Measurements from ENCODE around the gene FEZ2.

The FEZ2 gene

DNA sequence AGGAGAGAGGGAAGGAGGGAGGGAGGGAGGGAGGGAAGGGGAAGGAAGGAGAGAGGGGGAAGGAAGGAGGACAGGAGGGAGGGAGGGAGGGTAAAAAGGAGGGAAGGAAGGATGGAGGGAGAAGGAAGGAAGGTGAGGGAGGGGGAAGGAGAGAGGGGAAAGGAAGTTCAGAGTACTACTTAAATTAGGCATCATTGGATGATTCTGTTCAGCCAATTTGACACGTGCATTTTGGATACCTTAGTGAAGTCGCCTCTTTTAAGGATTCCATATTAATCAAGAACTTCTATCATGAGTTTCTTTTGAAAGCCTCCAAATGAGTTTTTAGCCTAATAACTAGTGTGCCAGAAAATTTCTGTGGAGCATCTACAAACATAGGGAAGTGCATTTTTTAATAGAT lies 62.9 kb downstream of the FEZ2 start:
- DNase-seq (no peak), ATAC-seq (no peak)
- Mint-ChIP-seq H3K4me1 (no peaks in the 10 kb centered on the region), H3K4me3 (no peak overlapping the region), H3K27me3 (no peaks in the 10 kb centered on the region), H3K9me3 (no peaks in the 10 kb centered on the region), H3K27ac (no peak overlapping the region)

DNA sequence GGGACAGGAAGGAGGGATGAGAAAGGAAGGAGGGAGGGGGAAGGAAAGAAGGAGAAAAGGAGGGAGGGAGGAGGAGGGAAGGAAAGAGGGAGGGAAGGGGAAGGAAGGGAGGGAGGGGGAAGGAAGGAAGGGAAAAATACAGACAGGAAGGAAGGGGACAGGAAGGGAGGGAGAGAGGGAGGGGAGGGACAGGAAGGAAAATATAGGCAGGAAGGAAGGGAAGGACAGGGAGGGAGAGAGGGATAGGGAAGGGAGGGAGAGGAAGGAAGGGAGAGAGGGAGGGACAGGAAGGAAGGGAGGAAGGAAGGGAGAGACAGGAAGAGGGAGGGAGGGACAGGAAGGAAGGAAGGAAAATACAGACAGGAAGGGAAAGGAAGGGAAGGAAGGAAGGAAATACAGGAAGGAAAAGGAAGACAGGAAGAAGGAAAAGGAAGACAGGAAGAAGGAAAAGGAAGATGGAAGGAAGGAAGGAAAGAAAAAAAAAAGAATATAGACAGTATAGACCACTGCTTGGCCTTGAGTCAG lies 63.6 kb downstream of the FEZ2 start:
- Mint-ChIP-seq H3K9me3 (no peaks in the 10 kb centered on the region), H3K4me3 (no peak overlapping the region), H3K27me3 (no peaks in the 10 kb centered on the region), H3K4me1 (no peaks in the 10 kb centered on the region), H3K27ac (peak overlapping the region in 1 of 2 donors; percentile 45)
- ATAC-seq (no peak), DNase-seq (no peak)

DNA sequence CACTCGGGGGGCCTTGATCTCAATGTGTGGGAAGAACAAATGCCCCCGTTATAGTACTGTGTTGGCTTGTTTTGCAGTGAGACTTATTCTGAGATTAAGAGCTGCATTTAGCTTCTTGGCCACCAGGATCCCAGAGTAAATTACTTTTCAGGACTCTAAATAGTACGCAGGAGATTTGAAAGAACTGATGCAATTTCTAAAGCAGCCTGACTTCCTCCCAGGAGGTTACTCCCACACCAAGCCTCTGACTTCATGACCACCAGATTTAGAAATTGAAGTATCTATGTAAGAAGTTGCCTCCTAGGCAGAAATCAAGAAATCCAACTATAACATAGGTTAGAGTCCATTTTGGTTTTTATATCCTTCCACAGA lies 67.0 kb downstream of the FEZ2 start:
- Mint-ChIP-seq H3K4me1 (no peaks in the 10 kb centered on the region), H3K4me3 (no peak overlapping the region)
- ATAC-seq = no peak

GRCh38 chr2:36530178-36530982 lies 67.6 kb downstream of the FEZ2 start:
- no peaks in the 10 kb centered on the region for H3K9me3 Mint-ChIP-seq
- no peak for DNase-seq
- H3K4me1 Mint-ChIP-seq = no peaks in the 10 kb centered on the region
- no peak for ATAC-seq
- no peak overlapping the region for H3K27ac Mint-ChIP-seq
- H3K27me3 Mint-ChIP-seq = no peaks in the 10 kb centered on the region
- H3K4me3 Mint-ChIP-seq = no peak overlapping the region

More for the DNA sequence above, 67.0 kb downstream of the FEZ2 start:
- H3K27me3 Mint-ChIP-seq = no peaks in the 10 kb centered on the region
- H3K27ac Mint-ChIP-seq = no peak overlapping the region
- no peaks in the 10 kb centered on the region for H3K9me3 Mint-ChIP-seq
- no peak for DNase-seq

- Mint-ChIP-seq H3K4me1 (no peaks in the 10 kb centered on the region), H3K27ac (no peak overlapping the region), H3K9me3 (no peaks in the 10 kb centered on the region), H3K27me3 (no peaks in the 10 kb centered on the region), H3K4me3 (no peak overlapping the region)
- DNase-seq (no peak), ATAC-seq (no peak)
Observed at GRCh38 chr2:36528766-36529392, 69.1 kb downstream of the FEZ2 start.

- Mint-ChIP-seq H3K4me3 (no peak overlapping the region), H3K27ac (no peak overlapping the region), H3K27me3 (no peaks in the 10 kb centered on the region), H3K4me1 (no peaks in the 10 kb centered on the region), H3K9me3 (no peaks in the 10 kb centered on the region)
- DNase-seq (no peak), ATAC-seq (no peak)
Observed at GRCh38 chr2:36528274-36528673, 69.7 kb downstream of the FEZ2 start.

- ATAC-seq (no peak), DNase-seq (no peak)
- no peaks in the 10 kb centered on the region for H3K27me3 Mint-ChIP-seq
- no peaks in the 10 kb centered on the region for H3K9me3 Mint-ChIP-seq
- H3K4me3 Mint-ChIP-seq = no peak overlapping the region
- no peak overlapping the region for H3K27ac Mint-ChIP-seq
- no peaks in the 10 kb centered on the region for H3K4me1 Mint-ChIP-seq
Observed at GRCh38 chr2:36526226-36526625, 71.7 kb downstream of the FEZ2 start.

DNA sequence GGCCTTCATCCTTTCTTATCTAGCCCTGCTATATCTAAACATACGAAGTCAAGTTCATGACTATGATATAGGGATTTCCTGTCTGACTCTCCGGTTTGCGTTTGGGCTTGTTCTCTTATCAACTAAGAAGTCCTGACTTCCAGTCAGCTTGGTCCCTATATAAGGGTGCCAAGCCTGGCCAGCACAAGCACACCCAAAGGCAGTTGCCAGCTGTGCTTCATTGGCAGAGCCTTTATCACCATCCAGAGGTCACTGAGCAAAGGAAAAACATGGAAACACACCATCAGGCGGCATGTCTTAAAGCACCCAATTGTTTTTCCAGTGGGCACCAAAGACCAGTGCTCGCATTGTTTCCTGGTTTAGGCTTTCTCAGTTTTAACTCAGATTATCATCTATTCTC lies 72.7 kb downstream of the FEZ2 start:
- no peaks in the 10 kb centered on the region for H3K27me3 Mint-ChIP-seq
- no peak overlapping the region for H3K4me3 Mint-ChIP-seq
- no peak for ATAC-seq
- no peaks in the 10 kb centered on the region for H3K9me3 Mint-ChIP-seq
- no peak for DNase-seq
- no peak overlapping the region for H3K27ac Mint-ChIP-seq
- H3K4me1 Mint-ChIP-seq = no peaks in the 10 kb centered on the region

DNA sequence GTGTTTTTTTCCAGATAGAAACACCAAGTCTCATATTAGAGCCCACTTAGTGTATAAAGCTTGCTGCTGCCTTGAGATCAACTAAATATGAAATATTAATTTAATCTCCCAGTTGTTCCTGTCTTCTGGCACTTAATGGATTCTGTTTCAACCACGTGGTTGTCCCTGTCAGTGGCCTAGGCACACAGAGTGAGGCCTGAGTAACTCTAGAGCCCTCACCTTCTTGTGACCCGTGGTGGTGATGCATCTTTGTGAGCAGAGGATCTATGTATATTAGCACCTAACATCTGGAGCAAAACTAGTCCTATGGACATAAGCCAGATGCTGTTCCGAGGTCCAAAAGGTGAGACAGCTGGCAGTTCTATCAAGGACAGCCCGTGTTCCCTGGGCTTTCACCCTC lies 74.8 kb downstream of the FEZ2 start:
- no peaks in the 10 kb centered on the region for H3K4me1 Mint-ChIP-seq
- H3K4me3 Mint-ChIP-seq = no peak overlapping the region
- H3K9me3 Mint-ChIP-seq = no peaks in the 10 kb centered on the region
- DNase-seq (no peak), ATAC-seq (no peak)
- no peak overlapping the region for H3K27ac Mint-ChIP-seq
- H3K27me3 Mint-ChIP-seq = no peaks in the 10 kb centered on the region

DNA sequence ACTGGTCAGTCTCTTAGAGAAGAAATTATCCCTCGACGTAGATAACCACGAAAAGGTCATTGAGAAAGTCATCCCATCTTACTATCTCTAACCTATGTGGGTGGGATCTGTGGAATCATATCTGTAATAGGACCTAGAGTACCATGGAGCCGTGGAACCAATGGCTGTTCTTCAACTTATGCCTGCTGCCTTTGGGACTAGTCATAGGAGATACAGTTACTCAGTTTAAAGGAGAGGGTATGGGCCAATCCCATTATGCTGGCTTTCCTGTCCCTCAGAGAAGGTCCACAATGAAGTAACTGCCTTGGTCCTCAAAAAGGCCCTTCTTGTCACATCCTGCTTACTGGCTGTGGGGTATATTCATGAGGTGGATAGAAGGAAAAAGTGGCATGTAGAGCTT lies 77.5 kb downstream of the FEZ2 start:
- no peak overlapping the region for H3K4me3 Mint-ChIP-seq
- no peaks in the 10 kb centered on the region for H3K9me3 Mint-ChIP-seq

DNA sequence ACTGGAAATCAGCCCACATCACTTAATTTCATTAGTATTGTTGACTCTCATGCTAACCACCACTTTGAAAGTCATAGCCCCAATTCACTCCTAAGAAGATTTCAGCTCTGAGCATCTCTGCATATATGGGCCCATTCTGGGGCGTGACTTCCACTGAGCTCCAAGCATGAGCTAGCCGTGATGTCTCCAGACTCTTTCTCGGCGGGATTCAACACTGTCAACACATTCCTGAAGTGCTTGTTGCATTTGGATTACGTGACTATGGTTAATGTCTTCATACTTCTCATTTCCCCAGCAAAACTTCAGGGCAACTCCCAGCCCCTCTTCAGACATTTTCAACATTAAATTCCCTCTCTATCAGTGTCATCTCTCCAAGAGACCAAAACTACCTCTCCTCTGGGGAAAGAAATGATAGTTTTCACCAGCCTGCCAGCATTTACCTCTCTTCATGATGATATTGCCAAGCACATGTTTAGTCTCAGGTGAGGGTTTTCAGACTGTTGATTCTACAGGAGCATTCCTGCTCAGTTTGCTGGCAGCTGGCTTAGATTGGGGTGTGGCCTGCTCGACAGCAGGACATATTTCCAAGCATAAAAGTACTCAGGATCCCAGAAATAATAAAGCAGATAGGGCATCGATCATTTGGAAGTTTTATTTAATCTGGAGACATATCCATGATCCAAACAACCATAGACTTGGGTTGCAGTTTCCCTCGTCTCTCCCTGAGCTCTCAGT lies 81.7 kb downstream of the FEZ2 start:
- Mint-ChIP-seq H3K4me3 (no peak overlapping the region), H3K27me3 (no peaks in the 10 kb centered on the region), H3K4me1 (peaks cover 4% of the 10 kb centered on the region), H3K27ac (no peak overlapping the region), H3K9me3 (no peaks in the 10 kb centered on the region)
- no peak for ATAC-seq
- no peak for DNase-seq

More for the DNA sequence above, 77.5 kb downstream of the FEZ2 start:
- no peaks in the 10 kb centered on the region for H3K4me1 Mint-ChIP-seq
- DNase-seq = no peak
- H3K27ac Mint-ChIP-seq = no peak overlapping the region
- no peaks in the 10 kb centered on the region for H3K27me3 Mint-ChIP-seq
- no peak for ATAC-seq

DNA sequence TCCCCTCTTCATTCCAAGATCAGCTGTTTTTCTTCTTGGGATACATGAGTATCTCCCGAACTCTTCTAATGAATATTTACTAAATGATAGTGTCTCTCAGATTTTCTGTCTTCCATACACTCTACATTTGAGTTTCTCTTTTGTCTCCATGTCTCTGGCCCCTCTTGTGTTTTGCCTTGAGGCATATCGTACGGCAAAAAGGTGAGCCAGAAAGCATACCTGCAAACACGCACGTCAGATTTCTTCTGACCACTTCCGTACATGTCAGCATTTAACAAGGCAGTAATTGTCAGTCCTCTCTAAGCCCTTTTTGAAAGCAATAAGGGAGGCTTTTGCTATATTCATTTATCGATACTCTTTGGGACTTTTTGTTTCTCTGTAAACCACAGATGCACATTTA lies 82.4 kb downstream of the FEZ2 start:
- H3K27me3 Mint-ChIP-seq = no peaks in the 10 kb centered on the region

GRCh38 chr2:36513661-36514060 lies 84.3 kb downstream of the FEZ2 start:
- no peak overlapping the region for H3K4me3 Mint-ChIP-seq
- no peaks in the 10 kb centered on the region for H3K27me3 Mint-ChIP-seq
- H3K4me1 Mint-ChIP-seq = peaks cover 4% of the 10 kb centered on the region
- ATAC-seq (no peak), DNase-seq (no peak)
- H3K9me3 Mint-ChIP-seq = no peaks in the 10 kb centered on the region
- H3K27ac Mint-ChIP-seq = peak overlapping the region in 1 of 2 donors; percentile 37

More for the DNA sequence above, 82.4 kb downstream of the FEZ2 start:
- no peak overlapping the region for H3K27ac Mint-ChIP-seq
- H3K4me1 Mint-ChIP-seq = peaks cover 4% of the 10 kb centered on the region
- no peaks in the 10 kb centered on the region for H3K9me3 Mint-ChIP-seq
- no peak for DNase-seq
- ATAC-seq = no peak
- no peak overlapping the region for H3K4me3 Mint-ChIP-seq

GRCh38 chr2:36512705-36513104 lies 85.3 kb downstream of the FEZ2 start:
- Mint-ChIP-seq H3K27ac (no peak overlapping the region), H3K27me3 (no peaks in the 10 kb centered on the region), H3K4me1 (peaks cover 4% of the 10 kb centered on the region), H3K4me3 (no peak overlapping the region), H3K9me3 (no peaks in the 10 kb centered on the region)
- ATAC-seq = no peak
- no peak for DNase-seq

DNA sequence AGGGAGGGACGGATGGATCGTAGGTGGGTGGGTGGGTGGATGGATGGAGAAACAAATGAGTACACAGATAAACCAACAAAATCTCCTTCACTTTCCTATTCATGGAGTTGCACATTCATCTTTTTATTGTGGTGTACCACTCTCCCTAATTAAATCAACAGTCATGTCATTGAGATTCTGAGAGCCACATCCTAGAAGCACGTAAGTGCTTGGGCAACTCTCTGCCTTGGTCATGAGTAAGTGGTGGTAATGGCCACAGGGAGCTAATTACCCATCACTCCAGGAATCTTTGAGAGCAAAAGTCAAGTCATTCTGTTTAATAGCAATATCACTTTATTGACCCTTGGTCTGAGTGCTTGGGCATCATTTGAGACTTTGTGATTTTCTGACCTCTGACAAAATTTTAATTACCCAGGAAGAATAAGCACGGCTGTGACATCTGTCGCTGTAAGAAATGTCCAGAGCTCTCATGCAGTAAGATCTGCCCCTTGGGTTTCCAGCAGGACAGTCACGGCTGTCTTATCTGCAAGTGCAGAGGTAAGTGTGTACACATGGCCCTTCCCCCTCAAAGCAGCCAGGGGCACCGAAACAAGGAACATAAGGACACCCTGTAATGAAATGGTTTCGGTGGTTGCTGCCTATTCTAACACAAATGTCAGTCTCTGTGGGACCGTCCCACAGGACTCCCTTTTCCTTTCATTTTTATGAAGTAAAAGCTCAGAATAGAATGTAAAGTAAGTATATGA lies 85.9 kb downstream of the FEZ2 start:
- no peak overlapping the region for H3K27ac Mint-ChIP-seq
- H3K4me3 Mint-ChIP-seq = no peak overlapping the region
- peaks cover 4% of the 10 kb centered on the region for H3K4me1 Mint-ChIP-seq
- no peaks in the 10 kb centered on the region for H3K9me3 Mint-ChIP-seq
- no peak for ATAC-seq
- no peak for DNase-seq
- H3K27me3 Mint-ChIP-seq = no peaks in the 10 kb centered on the region
